Ectodermal cell (in vitro differentiated cells): ENCODE data around the gene LMCD1.

Experiments
- H3K27ac ChIP-seq: 2 replicates; pipeline ENCODE4 v1.7.0; 2013; ENCODE audit warnings: mild to moderate bottlenecking, low read depth, low read length; ENCODE audit not compliant: insufficient read depth, poor library complexity, severe bottlenecking
- H3K27me3 ChIP-seq: 2 replicates; pipeline ENCODE4 v1.7.0; 2013; ENCODE audit warnings: mild to moderate bottlenecking, low read length; ENCODE audit not compliant: insufficient read depth, control insufficient read depth, poor library complexity, severe bottlenecking
- H3K36me3 ChIP-seq: one replicate; pipeline ENCODE4 v1.7.0; 2013; ENCODE audit warnings: low read length; ENCODE audit not compliant: control insufficient read depth, insufficient read depth
- H3K4me1 ChIP-seq: one replicate; pipeline ENCODE4 v1.7.0; 2013; ENCODE audit warnings: low read length; ENCODE audit not compliant: control insufficient read depth, insufficient read depth
- H3K4me3 ChIP-seq: 2 replicates; pipeline ENCODE4 v1.7.0; 2013; ENCODE audit warnings: low read depth, low read length, control low read depth; ENCODE audit not compliant: insufficient read depth
- H3K9me3 ChIP-seq: 2 replicates; pipeline ENCODE4 v1.7.0; 2013; ENCODE audit warnings: mild to moderate bottlenecking, low read length, moderate library complexity; ENCODE audit not compliant: control insufficient read depth
- WGBS, 2 experiments: methylation state at CpG; one replicate each; pipeline ENCODE4 v1.1.7; 2013; ENCODE audit warnings: missing lambda C conversion rate in 2 of 2; 5-methylcytosine and 5-hydroxymethylcytosine counted together

The LMCD1 gene

GRCh38 chr3:8482960-8483665 lies 18.5 kb upstream of the LMCD1 start:
- Histone ChIP-seq H3K36me3 (no peaks in the 10 kb centered on the region), H3K27ac (no peak overlapping the region), H3K9me3 (no peaks in the 10 kb centered on the region), H3K4me3 (no peak overlapping the region), H3K4me1 (no peaks in the 10 kb centered on the region), H3K27me3 (no peaks in the 10 kb centered on the region)
- WGBS, 2 experiments = 87 to 88% methylated on average over 4 of the region's 4 CpGs

GRCh38 chr3:8484409-8485140 lies 17.0 kb upstream of the LMCD1 start:
- H3K27me3 ChIP-seq = no peaks in the 10 kb centered on the region
- H3K4me3 ChIP-seq = no peak overlapping the region
- no peaks in the 10 kb centered on the region for H3K9me3 ChIP-seq
- no peaks in the 10 kb centered on the region for H3K4me1 ChIP-seq
- no peaks in the 10 kb centered on the region for H3K36me3 ChIP-seq
- 94 to 95% methylated on average over 5 of the region's 5 CpGs for WGBS, 2 experiments
- no peak overlapping the region for H3K27ac ChIP-seq

DNA sequence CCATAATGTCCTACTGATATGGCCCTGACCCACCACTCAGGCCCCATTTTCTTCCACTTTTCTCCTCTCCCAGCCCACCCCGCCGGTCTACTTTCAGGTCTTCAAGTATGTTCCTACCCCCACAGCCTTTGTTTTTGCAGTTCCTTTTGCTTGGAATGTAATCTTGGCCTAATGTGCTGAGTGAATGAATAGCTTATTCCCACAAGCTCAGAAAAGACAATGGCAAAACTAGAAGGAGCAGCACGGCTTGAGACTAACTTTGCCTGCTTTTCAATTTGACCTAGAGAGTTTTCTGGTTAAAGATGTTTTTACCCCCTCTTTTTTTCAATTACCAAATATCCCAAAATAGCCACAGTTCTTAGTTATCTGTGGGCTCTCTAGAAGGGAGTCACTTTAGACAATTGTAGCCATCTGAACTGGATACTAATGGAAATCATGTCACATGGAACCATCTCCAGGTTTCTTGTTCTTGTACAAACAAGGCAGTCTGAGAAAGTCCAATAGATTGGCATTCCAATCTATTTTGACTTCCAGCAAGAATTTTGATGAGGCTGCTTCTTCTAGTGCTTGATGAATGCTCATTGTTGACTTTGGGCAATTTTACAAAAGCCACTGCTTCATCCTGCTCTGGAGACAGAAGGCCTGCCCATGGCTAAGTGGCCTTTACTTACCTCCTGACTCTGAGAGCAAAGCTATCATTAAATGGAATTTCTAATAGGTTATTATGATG lies 16.3 kb upstream of the LMCD1 start:
- Histone ChIP-seq H3K27ac (no peak overlapping the region), H3K9me3 (no peaks in the 10 kb centered on the region), H3K4me1 (peaks cover 4% of the 10 kb centered on the region), H3K36me3 (no peaks in the 10 kb centered on the region), H3K27me3 (no peaks in the 10 kb centered on the region), H3K4me3 (no peak overlapping the region)
- 76 to 82% methylated on average over 3 of the region's 3 CpGs for WGBS, 2 experiments

- H3K27ac ChIP-seq = no peak overlapping the region
- 66 to 93% methylated on average over 2 to 3 of the region's 3 CpGs for WGBS, 2 experiments
- H3K4me1 ChIP-seq = peaks cover 5% of the 10 kb centered on the region
- H3K4me3 ChIP-seq = no peak overlapping the region
- H3K27me3 ChIP-seq = no peaks in the 10 kb centered on the region
- no peaks in the 10 kb centered on the region for H3K36me3 ChIP-seq
- H3K9me3 ChIP-seq = no peaks in the 10 kb centered on the region
Observed at GRCh38 chr3:8485943-8486342, 15.7 kb upstream of the LMCD1 start.

GRCh38 chr3:8486434-8486833 lies 15.2 kb upstream of the LMCD1 start:
- Histone ChIP-seq H3K36me3 (no peaks in the 10 kb centered on the region), H3K27ac (no peak overlapping the region), H3K4me3 (no peak overlapping the region), H3K9me3 (no peaks in the 10 kb centered on the region), H3K27me3 (no peaks in the 10 kb centered on the region), H3K4me1 (peaks cover 5% of the 10 kb centered on the region)
- 90 to 94% methylated on average over 3 of the region's 3 CpGs for WGBS, 2 experiments

DNA sequence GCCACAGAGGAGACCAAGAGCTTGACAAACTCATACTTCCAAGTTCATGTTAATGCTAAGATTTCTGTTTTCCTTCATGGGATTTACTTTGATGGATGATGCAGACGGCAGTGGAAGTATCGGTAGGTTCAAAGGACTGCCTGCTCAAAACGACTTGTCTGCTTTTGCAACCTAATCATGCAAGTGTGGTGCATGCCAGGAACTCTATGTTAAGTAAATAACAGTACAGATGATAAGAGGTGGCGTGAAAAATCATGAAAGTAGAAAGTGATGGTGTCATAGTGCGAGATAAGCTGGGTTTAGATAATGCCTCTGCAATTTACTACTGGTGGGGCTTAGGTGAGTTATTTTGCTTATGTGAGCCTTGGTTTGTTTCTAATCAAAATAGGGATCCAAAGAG lies 14.7 kb upstream of the LMCD1 start:
- H3K9me3 ChIP-seq = no peaks in the 10 kb centered on the region
- H3K36me3 ChIP-seq = no peaks in the 10 kb centered on the region
- 94 to 97% methylated on average over 4 of the region's 5 CpGs for WGBS, 2 experiments
- H3K27me3 ChIP-seq = no peaks in the 10 kb centered on the region
- H3K4me1 ChIP-seq = peaks cover 5% of the 10 kb centered on the region
- no peak overlapping the region for H3K4me3 ChIP-seq
- no peak overlapping the region for H3K27ac ChIP-seq

DNA sequence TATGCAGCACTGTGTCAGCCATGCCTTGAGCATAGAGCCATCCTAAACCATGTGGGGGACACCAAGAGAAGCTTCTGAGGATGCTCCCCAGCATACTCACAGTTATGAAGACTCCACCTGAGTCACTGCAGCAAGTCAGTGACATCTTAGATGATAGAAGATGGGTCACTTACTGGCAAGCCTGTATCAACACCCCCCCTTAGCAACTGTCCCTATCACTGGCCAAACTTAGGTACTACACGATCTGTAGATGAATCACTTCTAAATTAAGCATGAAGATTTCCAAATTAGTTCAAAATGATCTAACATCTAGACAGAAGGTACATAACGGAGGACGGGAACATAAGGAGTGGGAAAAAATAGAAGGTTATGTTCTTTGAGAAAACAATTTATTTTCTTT lies 13.2 kb upstream of the LMCD1 start:
- H3K4me3 ChIP-seq = no peak overlapping the region
- H3K4me1 ChIP-seq = peaks cover 8% of the 10 kb centered on the region
- H3K9me3 ChIP-seq = no peaks in the 10 kb centered on the region
- H3K27me3 ChIP-seq = no peaks in the 10 kb centered on the region
- H3K27ac ChIP-seq = no peak overlapping the region
- 94% methylated on average over 3 of the region's 3 CpGs for WGBS, 2 experiments
- no peaks in the 10 kb centered on the region for H3K36me3 ChIP-seq

DNA sequence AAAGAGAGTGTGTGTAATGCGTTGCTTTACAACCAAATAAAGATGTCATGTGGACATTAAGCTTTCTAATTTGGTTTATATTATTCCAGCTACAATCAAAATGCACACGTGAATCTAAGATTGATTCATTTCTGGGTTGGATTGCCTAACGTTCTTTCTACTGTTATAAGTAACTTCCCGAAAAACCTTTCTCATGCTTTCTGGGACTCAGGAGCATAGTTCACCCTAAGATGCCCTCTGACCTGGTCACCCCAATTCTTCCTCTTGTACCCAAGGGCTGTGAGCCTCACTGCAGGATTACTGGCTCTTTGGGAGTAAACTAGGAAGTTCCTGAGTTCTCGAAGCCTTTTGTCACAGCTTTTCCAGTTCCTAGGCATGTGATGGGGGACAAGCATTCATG lies 12.7 kb upstream of the LMCD1 start:
- 76 to 91% methylated on average over 4 to 5 of the region's 5 CpGs for WGBS, 2 experiments
- Histone ChIP-seq H3K4me1 (peaks cover 13% of the 10 kb centered on the region), H3K4me3 (no peak overlapping the region), H3K36me3 (no peaks in the 10 kb centered on the region), H3K27ac (no peak overlapping the region), H3K9me3 (no peaks in the 10 kb centered on the region), H3K27me3 (no peaks in the 10 kb centered on the region)

GRCh38 chr3:8489278-8489792 lies 12.3 kb upstream of the LMCD1 start:
- 92 to 95% methylated on average over 2 of the region's 2 CpGs for WGBS, 2 experiments
- H3K4me3 ChIP-seq = no peak overlapping the region
- no peaks in the 10 kb centered on the region for H3K27me3 ChIP-seq
- no peaks in the 10 kb centered on the region for H3K9me3 ChIP-seq
- no peaks in the 10 kb centered on the region for H3K36me3 ChIP-seq
- no peak overlapping the region for H3K27ac ChIP-seq
- peaks cover 17% of the 10 kb centered on the region for H3K4me1 ChIP-seq

DNA sequence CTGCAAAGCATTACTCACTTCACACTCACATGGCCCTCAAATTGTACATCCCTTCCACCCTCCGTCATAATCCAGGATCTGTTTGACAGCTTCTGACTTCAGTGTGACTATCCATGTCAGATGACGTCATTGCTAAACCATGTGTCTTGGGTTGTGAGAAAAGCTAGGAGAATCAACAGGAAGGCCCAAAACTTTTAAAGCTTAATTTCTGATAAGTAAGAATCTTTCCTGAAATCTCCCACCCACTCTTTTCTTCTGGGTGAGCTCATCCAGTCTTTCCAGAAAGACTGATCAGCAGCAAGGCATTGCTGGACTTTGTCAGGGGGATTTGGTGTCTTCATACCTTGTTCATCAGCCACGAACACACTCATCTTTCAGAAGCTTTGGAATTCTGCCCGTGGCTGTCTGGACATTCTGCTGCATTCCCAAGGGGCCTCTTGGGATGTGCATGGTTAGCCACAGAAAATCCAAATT lies 11.5 kb upstream of the LMCD1 start:
- Histone ChIP-seq H3K27me3 (no peaks in the 10 kb centered on the region), H3K27ac (no peak overlapping the region), H3K4me3 (no peak overlapping the region), H3K9me3 (no peaks in the 10 kb centered on the region), H3K36me3 (no peaks in the 10 kb centered on the region), H3K4me1 (peaks cover 23% of the 10 kb centered on the region)
- 87 to 91% methylated on average over 4 of the region's 4 CpGs for WGBS, 2 experiments
